ENCODE results near the gene ABLIM2.
"Not testable (repeated sequence)": the region's sequence is repeated elsewhere in the genome, so short reads cannot be mapped to it uniquely, and the experiment has no call there.

ABLIM2 gene

GRCh38 chr4:7955393-7955792 lies 203.2 kb downstream of the ABLIM2 start:
- H3K4me3 Mint-ChIP-seq: no peak overlapping the region
- H3K4me1 Mint-ChIP-seq (ENCODE audit: low read depth): peaks cover 2% of the 10 kb centered on the region
- peaks cover 4% of the 10 kb centered on the region for H3K27me3 Mint-ChIP-seq (ENCODE audit: low read depth)
- H3K27ac Mint-ChIP-seq: no peak overlapping the region
- H3K36me3 Mint-ChIP-seq (ENCODE audit: low read depth): peaks cover 4% of the 10 kb centered on the region
- peaks cover 21% of the 10 kb centered on the region for H3K9me3 Mint-ChIP-seq

GRCh38 chr4:7952615-7953014 lies 206.0 kb downstream of the ABLIM2 start:
- H3K9me3 Mint-ChIP-seq: peaks cover 21% of the 10 kb centered on the region

GRCh38 chr4:7950301-7951092 lies 208.1 kb downstream of the ABLIM2 start:
- Mint-ChIP-seq H3K36me3 (ENCODE audit: low read depth) (peaks cover 4% of the 10 kb centered on the region), H3K27me3 (ENCODE audit: low read depth) (peaks cover 21% of the 10 kb centered on the region), H3K9me3 (peaks cover 21% of the 10 kb centered on the region), H3K27ac (peak overlapping the region; percentile 28), H3K4me3 (no peak overlapping the region), H3K4me1 (ENCODE audit: low read depth) (peaks cover 12% of the 10 kb centered on the region)

More at GRCh38 chr4:7952615-7953014, 206.0 kb downstream of the ABLIM2 start:
- Mint-ChIP-seq H3K4me3 (no peak overlapping the region), H3K27ac (no peak overlapping the region), H3K27me3 (ENCODE audit: low read depth) (peaks cover 21% of the 10 kb centered on the region), H3K4me1 (ENCODE audit: low read depth) (peaks cover 12% of the 10 kb centered on the region), H3K36me3 (ENCODE audit: low read depth) (peaks cover 4% of the 10 kb centered on the region)

GRCh38 chr4:7949759-7950158 lies 208.9 kb downstream of the ABLIM2 start:
- peaks cover 4% of the 10 kb centered on the region for H3K36me3 Mint-ChIP-seq (ENCODE audit: low read depth)
- H3K9me3 Mint-ChIP-seq: peaks cover 21% of the 10 kb centered on the region
- H3K4me1 Mint-ChIP-seq (ENCODE audit: low read depth): peaks cover 12% of the 10 kb centered on the region
- peaks cover 21% of the 10 kb centered on the region for H3K27me3 Mint-ChIP-seq (ENCODE audit: low read depth)
- H3K27ac Mint-ChIP-seq: no peak overlapping the region
- no peak overlapping the region for H3K4me3 Mint-ChIP-seq

GRCh38 chr4:7947927-7948326 lies 210.7 kb downstream of the ABLIM2 start:
- H3K4me1 Mint-ChIP-seq (ENCODE audit: low read depth): peaks cover 12% of the 10 kb centered on the region
- peaks cover 3% of the 10 kb centered on the region for H3K36me3 Mint-ChIP-seq (ENCODE audit: low read depth)
- peaks cover 24% of the 10 kb centered on the region for H3K27me3 Mint-ChIP-seq (ENCODE audit: low read depth)
- peaks cover 19% of the 10 kb centered on the region for H3K9me3 Mint-ChIP-seq
- H3K27ac Mint-ChIP-seq: no peak overlapping the region
- no peak overlapping the region for H3K4me3 Mint-ChIP-seq

- no peak overlapping the region for H3K4me3 Mint-ChIP-seq
- H3K27ac Mint-ChIP-seq: no peak overlapping the region
- peaks cover 15% of the 10 kb centered on the region for H3K4me1 Mint-ChIP-seq (ENCODE audit: low read depth)
- H3K36me3 Mint-ChIP-seq (ENCODE audit: low read depth): no peaks in the 10 kb centered on the region
- H3K27me3 Mint-ChIP-seq (ENCODE audit: low read depth): peaks cover 20% of the 10 kb centered on the region
- H3K9me3 Mint-ChIP-seq: peaks cover 4% of the 10 kb centered on the region
Observed at GRCh38 chr4:7945709-7946380, 212.8 kb downstream of the ABLIM2 start.

GRCh38 chr4:7944599-7945220 lies 213.9 kb downstream of the ABLIM2 start:
- H3K36me3 Mint-ChIP-seq (ENCODE audit: low read depth): no peaks in the 10 kb centered on the region
- H3K9me3 Mint-ChIP-seq: no peaks in the 10 kb centered on the region

GRCh38 chr4:7943688-7944087 lies 214.9 kb downstream of the ABLIM2 start:
- H3K36me3 Mint-ChIP-seq (ENCODE audit: low read depth); H3K4me1 Mint-ChIP-seq (ENCODE audit: low read depth); H3K27me3 Mint-ChIP-seq (ENCODE audit: low read depth): not testable (repeated sequence)

More at GRCh38 chr4:7944599-7945220, 213.9 kb downstream of the ABLIM2 start:
- Mint-ChIP-seq H3K27me3 (ENCODE audit: low read depth) (peaks cover 15% of the 10 kb centered on the region), H3K4me3 (no peak overlapping the region), H3K4me1 (ENCODE audit: low read depth) (peaks cover 16% of the 10 kb centered on the region), H3K27ac (no peak overlapping the region)

GRCh38 chr4:7943211-7943610 lies 215.4 kb downstream of the ABLIM2 start:
- Mint-ChIP-seq H3K9me3 (no peaks in the 10 kb centered on the region), H3K27ac (no peak overlapping the region), H3K27me3 (ENCODE audit: low read depth) (peaks cover 7% of the 10 kb centered on the region), H3K36me3 (ENCODE audit: low read depth) (no peaks in the 10 kb centered on the region), H3K4me3 (no peak overlapping the region), H3K4me1 (ENCODE audit: low read depth) (peaks cover 11% of the 10 kb centered on the region)

More at GRCh38 chr4:7943688-7944087, 214.9 kb downstream of the ABLIM2 start:
- H3K27ac Mint-ChIP-seq, H3K9me3 Mint-ChIP-seq, H3K4me3 Mint-ChIP-seq: not testable (repeated sequence)

GRCh38 chr4:7941965-7942496 lies 216.6 kb downstream of the ABLIM2 start:
- Mint-ChIP-seq H3K27me3 (ENCODE audit: low read depth) (peaks cover 19% of the 10 kb centered on the region), H3K36me3 (ENCODE audit: low read depth) (no peaks in the 10 kb centered on the region), H3K4me3 (no peak overlapping the region), H3K9me3 (no peaks in the 10 kb centered on the region), H3K4me1 (ENCODE audit: low read depth) (peaks cover 13% of the 10 kb centered on the region), H3K27ac (no peak overlapping the region)

- Mint-ChIP-seq H3K36me3 (ENCODE audit: low read depth) (no peaks in the 10 kb centered on the region), H3K4me1 (ENCODE audit: low read depth) (peaks cover 13% of the 10 kb centered on the region), H3K4me3 (peak overlapping the region; percentile 49), H3K27me3 (ENCODE audit: low read depth) (peaks cover 24% of the 10 kb centered on the region), H3K27ac (peak overlapping the region; percentile 26), H3K9me3 (no peaks in the 10 kb centered on the region)
Observed at GRCh38 chr4:7941111-7941964, 217.3 kb downstream of the ABLIM2 start.

- Mint-ChIP-seq H3K27ac (no peak within 1 kb of the TSS), H3K36me3 (ENCODE audit: low read depth) (no peaks in the 10 kb centered on the region), H3K27me3 (ENCODE audit: low read depth) (peaks cover 34% of the 10 kb centered on the region), H3K9me3 (no peaks in the 10 kb centered on the region), H3K4me1 (ENCODE audit: low read depth) (peaks cover 13% of the 10 kb centered on the region), H3K4me3 (peak within 1 kb of the TSS; percentile 23)
Observed at GRCh38 chr4:7939377-7940108, 219.1 kb downstream of the ABLIM2 start, which contains the start of gene AFAP1. AFAP1 (minus strand) TSS chr4:7939861; CDS start chr4:7872078, 67,783 bp downstream.

GRCh38 chr4:7938609-7939376 lies 219.8 kb downstream of the ABLIM2 start:
- peaks cover 13% of the 10 kb centered on the region for H3K4me1 Mint-ChIP-seq (ENCODE audit: low read depth)
- peak overlapping the region; percentile 34 for H3K27ac Mint-ChIP-seq
- peaks cover 31% of the 10 kb centered on the region for H3K27me3 Mint-ChIP-seq (ENCODE audit: low read depth)
- H3K4me3 Mint-ChIP-seq: peak overlapping the region; percentile 69
- no peaks in the 10 kb centered on the region for H3K36me3 Mint-ChIP-seq (ENCODE audit: low read depth)
- no peaks in the 10 kb centered on the region for H3K9me3 Mint-ChIP-seq
